Measurements from ENCODE around the gene POLG.
A peak's percentile ranks its signal among the peaks of the same experiment; 100 is the strongest.

Gene POLG

DNA sequence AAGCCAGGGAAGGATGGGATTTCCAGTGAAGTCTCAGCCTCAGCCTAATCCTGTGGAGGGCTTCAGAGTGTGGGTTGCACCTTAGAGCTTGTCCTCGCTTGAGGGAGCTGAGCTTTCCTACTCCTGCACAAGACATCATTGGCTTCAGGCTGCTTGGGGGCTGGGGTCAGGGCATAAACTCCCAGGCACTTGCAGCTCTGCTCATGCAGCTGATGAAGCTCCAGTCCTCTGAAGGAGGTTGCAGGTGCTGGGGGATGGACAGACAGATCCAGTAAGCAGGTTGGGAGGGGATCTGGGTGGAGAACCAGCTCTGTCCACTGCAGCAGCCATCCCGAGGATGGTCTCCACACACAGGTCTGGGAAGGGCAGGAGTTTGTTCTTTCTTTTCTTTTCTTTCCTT, 19.4 kb upstream of the POLG start:
- POLR2A ChIA-PET: no interaction called here
- no peak for DNase-seq
- CTCF ChIA-PET: interaction anchor here (0.8 to 8.7 kb wide), 4 partner anchors 9 to 118 kb away, joined by 3 to 105 read pairs (median 4); no protein-coding TSS in a partner anchor
- peaks cover 0 to 7% (median 3%) of the 10 kb centered on the region in 4 experiments for H3K4me1 ChIP-seq (ENCODE audit: control extremely low read depth in 1 of 4, control insufficient read depth in 4 of 4, insufficient read depth in 4 of 4, low read length in 3 of 4)
- 67% methylated on average over 2 of the region's 2 CpGs for WGBS (ENCODE audit: insufficient coverage)
- H3K27me3 ChIP-seq (replicated peaks in 2 of 5; ENCODE audit: control insufficient read depth in 4 of 5, insufficient read depth in 5 of 5, low read length in 4 of 5): peaks cover 0 to 64% (median 39%) of the 10 kb centered on the region in 5 experiments
- no peak overlapping the region for H3K27ac ChIP-seq (ENCODE audit: insufficient read depth in 1 of 2, low read depth in 1 of 2, low read length in 2 of 2, poor library complexity in 1 of 2, severe bottlenecking in 2 of 2)
- H3K36me3 ChIP-seq (ENCODE audit: control insufficient read depth in 4 of 4, insufficient read depth in 4 of 4, low read length in 3 of 4): no peaks in the 10 kb centered on the region
- no peaks in the 10 kb centered on the region for H3K9me3 ChIP-seq (ENCODE audit: control extremely low read depth in 1 of 5, control insufficient read depth in 4 of 5, insufficient read depth in 2 of 5, low read depth in 1 of 5, low read length in 4 of 5)
- no peak overlapping the region for H3K4me3 ChIP-seq (ENCODE audit: control insufficient read depth in 1 of 7, extremely low read depth in 1 of 7, insufficient read depth in 4 of 7, low read depth in 2 of 7, low read length in 6 of 7)

DNA sequence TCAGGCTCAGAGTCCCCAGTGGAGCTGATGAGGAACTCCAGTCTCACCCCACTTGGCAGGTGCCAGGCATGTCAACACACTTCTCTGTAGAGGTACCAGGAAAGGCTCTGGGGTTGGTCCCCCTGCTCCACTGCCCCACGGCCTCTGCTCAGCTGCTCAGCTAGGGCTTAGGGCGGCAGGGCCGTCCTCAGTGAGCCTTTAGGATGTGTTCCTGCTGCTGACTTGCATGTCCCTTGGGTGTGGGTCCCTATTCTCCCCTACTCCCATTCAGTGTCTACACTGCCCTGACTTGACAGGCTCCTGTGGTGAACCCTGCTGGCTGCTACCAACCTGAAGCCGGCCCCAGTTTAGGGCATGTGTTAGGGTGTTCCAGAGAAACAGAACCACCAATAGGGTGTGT, 17.9 kb upstream of the POLG start:
- Histone ChIP-seq H3K4me1 (ENCODE audit: control extremely low read depth in 1 of 4, control insufficient read depth in 4 of 4, insufficient read depth in 4 of 4, low read length in 3 of 4) (no peaks in the 10 kb centered on the region), H3K27me3 (replicated peaks in 2 of 5; ENCODE audit: control insufficient read depth in 4 of 5, insufficient read depth in 5 of 5, low read length in 4 of 5) (peaks cover 2 to 55% (median 31%) of the 10 kb centered on the region in 5 experiments), H3K4me3 (ENCODE audit: control insufficient read depth in 1 of 7, extremely low read depth in 1 of 7, insufficient read depth in 4 of 7, low read depth in 2 of 7, low read length in 6 of 7) (no peak overlapping the region), H3K9me3 (ENCODE audit: control extremely low read depth in 1 of 5, control insufficient read depth in 4 of 5, insufficient read depth in 2 of 5, low read depth in 1 of 5, low read length in 4 of 5) (no peaks in the 10 kb centered on the region), H3K36me3 (ENCODE audit: control insufficient read depth in 4 of 4, insufficient read depth in 4 of 4, low read length in 3 of 4) (no peaks in the 10 kb centered on the region), H3K27ac (ENCODE audit: insufficient read depth in 1 of 2, low read depth in 1 of 2, low read length in 2 of 2, poor library complexity in 1 of 2, severe bottlenecking in 2 of 2) (no peak overlapping the region)
- no peak for DNase-seq
- 88% methylated on average over 3 of the region's 4 CpGs for WGBS (ENCODE audit: insufficient coverage)
- ChIA-PET CTCF (interaction anchor here (0.9 to 1.5 kb wide), 3 partner anchors 13 to 78 kb away, joined by 3 to 5 read pairs (median 3); no protein-coding TSS in a partner anchor), POLR2A (no interaction called here)

DNA sequence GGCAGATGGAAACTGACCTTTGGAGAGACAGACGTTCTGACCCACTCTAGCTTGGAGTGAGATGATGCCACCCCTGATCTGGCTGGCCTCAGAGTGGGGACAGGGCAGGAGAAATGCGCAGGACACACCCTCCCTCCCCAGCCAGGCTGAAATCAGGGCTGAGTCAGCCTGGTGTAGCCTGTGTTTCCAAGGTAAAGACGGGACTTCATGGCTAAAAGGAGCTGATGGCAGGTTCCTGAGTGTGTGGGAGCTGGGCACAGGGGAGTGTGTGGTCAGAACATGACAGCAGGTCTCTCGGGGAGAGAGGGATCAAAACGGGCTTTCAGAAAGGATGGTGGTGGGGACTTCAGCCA, 14.6 kb upstream of the POLG start:
- ChIA-PET POLR2A (no interaction called here), CTCF (interaction anchor here (0.5 to 3.1 kb wide), 3 partner anchors 9 to 85 kb away, joined by 3 to 14 read pairs (median 3); no protein-coding TSS in a partner anchor)
- no peaks in the 10 kb centered on the region for H3K4me1 ChIP-seq (ENCODE audit: control extremely low read depth in 1 of 4, control insufficient read depth in 4 of 4, insufficient read depth in 4 of 4, low read length in 3 of 4)
- H3K4me3 ChIP-seq (ENCODE audit: control insufficient read depth in 1 of 7, extremely low read depth in 1 of 7, insufficient read depth in 4 of 7, low read depth in 2 of 7, low read length in 6 of 7): no peak overlapping the region
- no peak overlapping the region for H3K27ac ChIP-seq (ENCODE audit: insufficient read depth in 1 of 2, low read depth in 1 of 2, low read length in 2 of 2, poor library complexity in 1 of 2, severe bottlenecking in 2 of 2)
- H3K27me3 ChIP-seq (replicated peaks in 2 of 5; ENCODE audit: control insufficient read depth in 4 of 5, insufficient read depth in 5 of 5, low read length in 4 of 5): peaks cover 2 to 39% (median 22%) of the 10 kb centered on the region in 5 experiments
- H3K9me3 ChIP-seq (ENCODE audit: control extremely low read depth in 1 of 5, control insufficient read depth in 4 of 5, insufficient read depth in 2 of 5, low read depth in 1 of 5, low read length in 4 of 5): no peaks in the 10 kb centered on the region
- DNase-seq: no peak
- 83% methylated on average over 4 of the region's 5 CpGs for WGBS (ENCODE audit: insufficient coverage)
- no peaks in the 10 kb centered on the region for H3K36me3 ChIP-seq (ENCODE audit: control insufficient read depth in 4 of 4, insufficient read depth in 4 of 4, low read length in 3 of 4)

DNA sequence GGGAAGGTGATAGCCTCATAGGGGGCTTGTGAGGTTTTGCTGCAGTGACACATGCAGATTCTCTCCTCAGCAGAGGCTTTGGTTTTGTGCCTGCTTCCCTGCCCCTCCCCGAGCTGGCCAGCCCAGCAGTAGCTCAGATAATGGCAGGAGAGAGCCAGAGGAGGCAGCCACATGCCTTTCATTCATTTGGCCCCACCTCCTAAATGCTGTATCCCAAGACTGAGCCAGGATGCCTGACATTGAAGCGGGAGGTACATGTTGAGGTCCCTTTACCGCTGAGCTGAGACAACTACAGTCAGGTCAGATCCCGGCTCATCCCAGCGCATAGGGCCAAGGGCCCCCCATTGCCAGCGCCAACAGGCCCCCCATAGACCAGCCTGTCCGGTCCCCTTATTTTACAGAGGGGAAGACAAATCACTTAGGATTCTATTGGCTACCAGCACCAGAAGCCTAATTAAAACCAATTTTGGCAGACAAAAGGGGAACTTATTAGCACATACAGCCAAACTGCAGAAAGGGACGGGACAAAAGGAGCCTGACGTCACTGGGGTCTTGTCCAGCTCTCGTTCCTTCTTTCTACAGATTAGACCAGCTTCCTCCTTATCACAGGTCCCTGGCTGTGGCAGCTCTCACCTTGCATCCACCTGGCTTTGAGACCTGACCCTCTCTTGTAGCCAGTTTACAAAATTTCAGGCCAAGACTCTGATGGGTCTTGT, 12.1 kb upstream of the POLG start:
- WGBS (ENCODE audit: insufficient coverage): 37% methylated on average over 10 of the region's 10 CpGs
- no peaks in the 10 kb centered on the region for H3K36me3 ChIP-seq (ENCODE audit: control insufficient read depth in 4 of 4, insufficient read depth in 4 of 4, low read length in 3 of 4)
- no peaks in the 10 kb centered on the region for H3K4me1 ChIP-seq (ENCODE audit: control extremely low read depth in 1 of 4, control insufficient read depth in 4 of 4, insufficient read depth in 4 of 4, low read length in 3 of 4)
- CTCF ChIA-PET: interaction anchor here (0.8 to 4.5 kb wide), 2 partner anchors 12 kb away, joined by 3 to 36 read pairs; partner anchors contain the start of gene POLG
- no peak overlapping the region for H3K4me3 ChIP-seq (ENCODE audit: control insufficient read depth in 1 of 7, extremely low read depth in 1 of 7, insufficient read depth in 4 of 7, low read depth in 2 of 7, low read length in 6 of 7)
- POLR2A ChIA-PET: no interaction called here
- H3K27ac ChIP-seq (ENCODE audit: insufficient read depth in 1 of 2, low read depth in 1 of 2, low read length in 2 of 2, poor library complexity in 1 of 2, severe bottlenecking in 2 of 2): no peak overlapping the region
- DNase-seq: peak in 2 of 3 donors; percentile 54 to 64
- peaks cover 2 to 21% (median 15%) of the 10 kb centered on the region in 5 experiments for H3K27me3 ChIP-seq (replicated peaks in 2 of 5; ENCODE audit: control insufficient read depth in 4 of 5, insufficient read depth in 5 of 5, low read length in 4 of 5)
- no peaks in the 10 kb centered on the region for H3K9me3 ChIP-seq (ENCODE audit: control extremely low read depth in 1 of 5, control insufficient read depth in 4 of 5, insufficient read depth in 2 of 5, low read depth in 1 of 5, low read length in 4 of 5)

DNA sequence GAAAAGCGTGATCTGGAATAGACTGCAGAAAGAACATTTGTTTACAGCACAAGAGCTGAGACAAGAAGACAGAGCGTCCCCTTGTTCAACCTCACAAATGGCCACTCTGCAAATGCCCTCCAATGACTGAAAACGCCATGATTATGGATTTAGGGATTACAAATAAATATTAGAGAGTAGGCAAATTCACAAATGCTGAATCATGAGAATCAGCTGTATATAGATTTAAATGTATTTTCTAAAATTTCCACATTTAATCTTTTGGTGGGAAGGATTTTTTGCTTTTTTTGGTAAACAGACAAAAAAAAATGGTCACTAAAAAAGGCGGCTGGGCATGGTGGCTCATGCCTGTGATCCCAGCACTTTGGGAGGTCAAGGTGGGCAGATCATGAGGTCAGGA, 10.6 kb upstream of the POLG start:
- CTCF ChIA-PET: interaction anchor here (1.7 to 4.5 kb wide), 3 partner anchors 14 to 105 kb away, joined by 3 to 36 read pairs (median 4); no protein-coding TSS in a partner anchor
- Histone ChIP-seq H3K27me3 (replicated peaks in 2 of 5; ENCODE audit: control insufficient read depth in 4 of 5, insufficient read depth in 5 of 5, low read length in 4 of 5) (peaks cover 2 to 24% (median 9%) of the 10 kb centered on the region in 5 experiments), H3K27ac (ENCODE audit: insufficient read depth in 1 of 2, low read depth in 1 of 2, low read length in 2 of 2, poor library complexity in 1 of 2, severe bottlenecking in 2 of 2) (no peak overlapping the region), H3K36me3 (ENCODE audit: control insufficient read depth in 4 of 4, insufficient read depth in 4 of 4, low read length in 3 of 4) (no peaks in the 10 kb centered on the region), H3K9me3 (ENCODE audit: control extremely low read depth in 1 of 5, control insufficient read depth in 4 of 5, insufficient read depth in 2 of 5, low read depth in 1 of 5, low read length in 4 of 5) (no peaks in the 10 kb centered on the region), H3K4me3 (ENCODE audit: control insufficient read depth in 1 of 7, extremely low read depth in 1 of 7, insufficient read depth in 4 of 7, low read depth in 2 of 7, low read length in 6 of 7) (no peak overlapping the region), H3K4me1 (ENCODE audit: control extremely low read depth in 1 of 4, control insufficient read depth in 4 of 4, insufficient read depth in 4 of 4, low read length in 3 of 4) (no peaks in the 10 kb centered on the region)
- WGBS (ENCODE audit: insufficient coverage): no CpG with 5 or more reads among the region's 4 CpGs
- no peak for DNase-seq
- POLR2A ChIA-PET: no interaction called here

DNA sequence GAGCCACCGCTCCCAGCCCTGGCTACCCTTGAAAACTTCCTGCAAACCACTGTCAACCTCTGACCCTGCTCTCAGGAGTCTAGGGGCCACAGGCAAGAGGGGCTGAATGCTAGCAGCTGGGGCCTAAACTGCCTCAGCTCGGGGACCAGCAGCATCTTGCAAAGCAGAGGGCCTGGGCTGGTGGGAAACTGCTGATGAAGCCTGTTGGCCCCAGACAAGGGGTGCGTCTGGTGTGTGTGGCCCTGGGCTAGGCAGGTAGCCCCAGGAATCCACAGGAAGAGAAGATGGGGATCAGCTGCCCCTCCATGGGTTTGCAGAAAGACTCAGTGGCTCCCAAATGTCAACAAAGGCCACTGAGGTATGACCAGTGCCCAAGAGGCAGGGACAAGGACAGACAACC, 8.2 kb upstream of the POLG start:
- Histone ChIP-seq H3K36me3 (ENCODE audit: control insufficient read depth in 4 of 4, insufficient read depth in 4 of 4, low read length in 3 of 4) (no peaks in the 10 kb centered on the region), H3K9me3 (ENCODE audit: control extremely low read depth in 1 of 5, control insufficient read depth in 4 of 5, insufficient read depth in 2 of 5, low read depth in 1 of 5, low read length in 4 of 5) (no peaks in the 10 kb centered on the region), H3K27ac (ENCODE audit: insufficient read depth in 1 of 2, low read depth in 1 of 2, low read length in 2 of 2, poor library complexity in 1 of 2, severe bottlenecking in 2 of 2) (no peak overlapping the region), H3K27me3 (replicated peaks in 2 of 5; ENCODE audit: control insufficient read depth in 4 of 5, insufficient read depth in 5 of 5, low read length in 4 of 5) (peaks cover under 1 to 23% (median 10%) of the 10 kb centered on the region in 5 experiments), H3K4me3 (ENCODE audit: control insufficient read depth in 1 of 7, extremely low read depth in 1 of 7, insufficient read depth in 4 of 7, low read depth in 2 of 7, low read length in 6 of 7) (no peak overlapping the region), H3K4me1 (ENCODE audit: control extremely low read depth in 1 of 4, control insufficient read depth in 4 of 4, insufficient read depth in 4 of 4, low read length in 3 of 4) (no peaks in the 10 kb centered on the region)
- 100% methylated on average over 2 of the region's 3 CpGs for WGBS (ENCODE audit: insufficient coverage)
- POLR2A ChIA-PET: no interaction called here
- CTCF ChIA-PET: interaction anchor here (0.7 to 4.5 kb wide), 2 partner anchors 9 to 16 kb away, joined by 3 to 36 read pairs; no protein-coding TSS in a partner anchor
- DNase-seq: no peak

DNA sequence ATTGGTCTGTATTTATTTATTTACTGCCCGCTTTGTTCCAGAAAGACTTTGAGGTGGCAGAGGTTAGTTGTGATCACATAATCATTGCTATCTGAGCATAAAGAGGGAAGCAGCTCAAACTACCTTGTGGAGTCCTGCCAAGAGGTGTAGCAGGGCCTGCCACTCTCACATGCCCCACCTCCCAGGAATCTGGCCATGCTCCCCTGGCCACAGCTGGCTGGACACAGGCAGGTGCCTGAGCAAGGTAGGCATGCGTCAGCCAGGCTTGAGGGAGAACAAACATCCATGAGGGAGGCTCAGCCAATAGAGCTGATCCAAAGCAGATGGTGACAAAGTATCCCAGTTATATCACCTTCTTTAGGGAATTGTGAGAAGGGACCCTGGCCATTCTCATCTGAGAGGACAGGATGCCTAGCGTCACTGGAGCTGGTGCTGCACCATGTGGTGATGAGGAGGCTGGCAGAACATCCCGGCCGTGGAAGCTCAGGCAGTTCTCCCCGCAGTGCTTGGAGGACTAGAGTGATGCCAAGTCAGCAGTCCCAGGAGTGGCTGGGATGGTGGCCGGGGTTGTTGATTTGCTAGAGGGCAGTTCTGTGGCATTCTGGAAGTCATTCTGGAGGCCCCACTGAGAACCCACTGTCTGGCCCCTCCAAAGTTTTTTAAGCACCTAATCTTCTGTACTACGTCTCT, 6.8 kb upstream of the POLG start:
- Histone ChIP-seq H3K36me3 (ENCODE audit: control insufficient read depth in 4 of 4, insufficient read depth in 4 of 4, low read length in 3 of 4) (no peaks in the 10 kb centered on the region), H3K4me1 (ENCODE audit: control extremely low read depth in 1 of 4, control insufficient read depth in 4 of 4, insufficient read depth in 4 of 4, low read length in 3 of 4) (no peaks in the 10 kb centered on the region), H3K27me3 (replicated peaks in 2 of 5; ENCODE audit: control insufficient read depth in 4 of 5, insufficient read depth in 5 of 5, low read length in 4 of 5) (peaks cover 0 to 16% (median 5%) of the 10 kb centered on the region in 5 experiments), H3K27ac (ENCODE audit: insufficient read depth in 1 of 2, low read depth in 1 of 2, low read length in 2 of 2, poor library complexity in 1 of 2, severe bottlenecking in 2 of 2) (no peak overlapping the region), H3K4me3 (ENCODE audit: control insufficient read depth in 1 of 7, extremely low read depth in 1 of 7, insufficient read depth in 4 of 7, low read depth in 2 of 7, low read length in 6 of 7) (no peak overlapping the region), H3K9me3 (ENCODE audit: control extremely low read depth in 1 of 5, control insufficient read depth in 4 of 5, insufficient read depth in 2 of 5, low read depth in 1 of 5, low read length in 4 of 5) (no peaks in the 10 kb centered on the region)
- ChIA-PET POLR2A (no interaction called here), CTCF (no interaction called here)
- WGBS (ENCODE audit: insufficient coverage): 94% methylated on average over 7 of the region's 8 CpGs
- no peak for DNase-seq
